ENCODE measurements around the gene C1QL3.

DNA sequence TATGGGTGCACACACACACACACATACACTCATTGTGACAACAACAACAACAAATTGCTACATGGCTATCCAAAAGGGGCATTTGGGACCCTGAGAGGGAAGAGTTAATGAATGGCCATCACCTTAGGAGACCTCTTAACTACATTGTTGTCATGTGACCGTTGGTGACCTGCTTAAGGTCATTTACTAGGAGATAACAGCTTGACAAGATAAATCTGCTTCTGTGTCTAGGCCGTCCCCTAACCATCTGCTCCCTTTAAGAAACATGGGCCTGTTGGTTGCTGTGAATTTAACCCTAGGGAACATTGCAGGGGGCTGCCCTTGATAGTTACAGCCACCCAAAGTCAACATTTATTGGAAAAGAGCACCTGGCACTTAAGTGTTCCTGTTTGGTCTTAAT lies 29.7 kb downstream of the C1QL3 start:
- no peak for TF ChIP-seq ZBTB33 (IDR thresholded peaks at IDR 0.05)
- no peak for TF ChIP-seq TCF7 (IDR thresholded peaks at IDR 0.05; ENCODE audit: borderline replicate concordance)
- no peak for TF ChIP-seq NFXL1 (IDR thresholded peaks at IDR 0.05; ENCODE audit: borderline replicate concordance)
- TF ChIP-seq CHD2 (IDR thresholded peaks at IDR 0.05; ENCODE audit: borderline replicate concordance, low read depth, low read length): no peak
- TF ChIP-seq POLR2A (IDR thresholded peaks at IDR 0.05; ENCODE audit: low read depth, low read length): no peak
- no peak for TF ChIP-seq JUNB (IDR thresholded peaks at IDR 0.05)
- TF ChIP-seq, protein P1, sequence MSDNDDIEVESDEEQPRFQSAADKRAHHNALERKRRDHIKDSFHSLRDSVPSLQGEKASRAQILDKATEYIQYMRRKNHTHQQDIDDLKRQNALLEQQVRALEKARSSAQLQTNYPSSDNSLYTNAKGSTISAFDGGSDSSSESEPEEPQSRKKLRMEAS (IDR thresholded peaks at IDR 0.05; ENCODE audit: low read depth, low read length): no peak
- no peak for TF ChIP-seq HDAC2 (IDR thresholded peaks at IDR 0.05)
- TF ChIP-seq TCF12 (IDR thresholded peaks at IDR 0.05; ENCODE audit: low read depth, low read length): no peak
- TF ChIP-seq ATF7 (IDR thresholded peaks at IDR 0.05; ENCODE audit: low read depth): no peak
- no peak for TF ChIP-seq TAF1 (IDR thresholded peaks at IDR 0.05; ENCODE audit: borderline replicate concordance, low read depth, low read length)
- TF ChIP-seq GABPA (IDR thresholded peaks at IDR 0.05; ENCODE audit: low read depth): no peak
- no peak for TF ChIP-seq SIN3A (IDR thresholded peaks at IDR 0.05; ENCODE audit: low read depth, low read length)

Data from GM12878 (cell line).